ENCODE results near the gene TNFRSF8. TPM values are rescaled to one million over a fixed set of nuclear protein-coding genes. Genes with fewer than 3 reads are reported as not detected.

The TNFRSF8 gene
- total RNA-seq, 1 donor from 2014 or later: 0.52 TPM

GRCh38 chr1:12151465-12151864 is 88.4 kb downstream of the TNFRSF8 start:
- no peaks in the 10 kb centered on the region for H3K36me3 ChIP-seq (ENCODE audit: control insufficient read depth in 3 of 3, insufficient read depth in 3 of 3, low read length in 3 of 3)

GRCh38 chr1:12152113-12152891 is 89.2 kb downstream of the TNFRSF8 start:
- Histone ChIP-seq H3K9me3 (ENCODE audit: control insufficient read depth in 3 of 3, low read length in 3 of 3) (no peaks in the 10 kb centered on the region), H3K4me1 (ENCODE audit: control insufficient read depth in 3 of 3, insufficient read depth in 3 of 3, low read length in 3 of 3) (peaks cover 22 to 33% (median 25%) of the 10 kb centered on the region in 3 donors), H3K4me3 (ENCODE audit: low read length in 3 of 3) (no peak overlapping the region), H3K9ac (ENCODE audit: low read depth in 1 of 3, low read length in 3 of 3) (no peak overlapping the region), H3K27ac (ENCODE audit: low read depth, low read length) (peak overlapping the region; percentile 72), H3K36me3 (ENCODE audit: control insufficient read depth in 3 of 3, insufficient read depth in 3 of 3, low read length in 3 of 3) (no peaks in the 10 kb centered on the region), H3K27me3 (ENCODE audit: control insufficient read depth in 3 of 3, insufficient read depth in 3 of 3, low read length in 3 of 3) (no peaks in the 10 kb centered on the region)

More at GRCh38 chr1:12151465-12151864, 88.4 kb downstream of the TNFRSF8 start:
- H3K9me3 ChIP-seq (ENCODE audit: control insufficient read depth in 3 of 3, low read length in 3 of 3): no peaks in the 10 kb centered on the region
- no peak overlapping the region for H3K9ac ChIP-seq (ENCODE audit: low read depth in 1 of 3, low read length in 3 of 3)
- no peak overlapping the region for H3K4me3 ChIP-seq (ENCODE audit: low read length in 3 of 3)
- no peaks in the 10 kb centered on the region for H3K27me3 ChIP-seq (ENCODE audit: control insufficient read depth in 3 of 3, insufficient read depth in 3 of 3, low read length in 3 of 3)
- peak overlapping the region; percentile 22 for H3K27ac ChIP-seq (ENCODE audit: low read depth, low read length)
- H3K4me1 ChIP-seq (ENCODE audit: control insufficient read depth in 3 of 3, insufficient read depth in 3 of 3, low read length in 3 of 3): peaks cover 26 to 39% (median 28%) of the 10 kb centered on the region in 3 donors

- Histone ChIP-seq H3K4me3 (ENCODE audit: low read length in 3 of 3) (no peak overlapping the region), H3K27ac (ENCODE audit: low read depth, low read length) (peak overlapping the region; percentile 72), H3K4me1 (ENCODE audit: control insufficient read depth in 3 of 3, insufficient read depth in 3 of 3, low read length in 3 of 3) (peaks cover 14 to 29% (median 19%) of the 10 kb centered on the region in 3 donors), H3K9me3 (ENCODE audit: control insufficient read depth in 3 of 3, low read length in 3 of 3) (no peaks in the 10 kb centered on the region), H3K27me3 (ENCODE audit: control insufficient read depth in 3 of 3, insufficient read depth in 3 of 3, low read length in 3 of 3) (no peaks in the 10 kb centered on the region), H3K36me3 (ENCODE audit: control insufficient read depth in 3 of 3, insufficient read depth in 3 of 3, low read length in 3 of 3) (no peaks in the 10 kb centered on the region), H3K9ac (ENCODE audit: low read depth in 1 of 3, low read length in 3 of 3) (no peak overlapping the region)
Observed at GRCh38 chr1:12153181-12153785, 90.2 kb downstream of the TNFRSF8 start.

- Histone ChIP-seq H3K4me1 (ENCODE audit: control insufficient read depth in 3 of 3, insufficient read depth in 3 of 3, low read length in 3 of 3) (peaks cover 13 to 29% (median 14%) of the 10 kb centered on the region in 3 donors), H3K9me3 (ENCODE audit: control insufficient read depth in 3 of 3, low read length in 3 of 3) (no peaks in the 10 kb centered on the region), H3K9ac (ENCODE audit: low read depth in 1 of 3, low read length in 3 of 3) (no peak overlapping the region), H3K36me3 (ENCODE audit: control insufficient read depth in 3 of 3, insufficient read depth in 3 of 3, low read length in 3 of 3) (no peaks in the 10 kb centered on the region), H3K4me3 (ENCODE audit: low read length in 3 of 3) (no peak overlapping the region), H3K27me3 (ENCODE audit: control insufficient read depth in 3 of 3, insufficient read depth in 3 of 3, low read length in 3 of 3) (no peaks in the 10 kb centered on the region), H3K27ac (ENCODE audit: low read depth, low read length) (no peak overlapping the region)
Observed at GRCh38 chr1:12155328-12155727, 92.2 kb downstream of the TNFRSF8 start.

GRCh38 chr1:12157366-12158231 is 94.5 kb downstream of the TNFRSF8 start:
- Histone ChIP-seq H3K36me3 (ENCODE audit: control insufficient read depth in 3 of 3, insufficient read depth in 3 of 3, low read length in 3 of 3) (no peaks in the 10 kb centered on the region), H3K4me3 (ENCODE audit: low read length in 3 of 3) (no peak overlapping the region), H3K27me3 (ENCODE audit: control insufficient read depth in 3 of 3, insufficient read depth in 3 of 3, low read length in 3 of 3) (no peaks in the 10 kb centered on the region), H3K27ac (ENCODE audit: low read depth, low read length) (no peak overlapping the region), H3K4me1 (ENCODE audit: control insufficient read depth in 3 of 3, insufficient read depth in 3 of 3, low read length in 3 of 3) (peaks cover 24 to 31% (median 29%) of the 10 kb centered on the region in 3 donors), H3K9ac (ENCODE audit: low read depth in 1 of 3, low read length in 3 of 3) (no peak overlapping the region), H3K9me3 (ENCODE audit: control insufficient read depth in 3 of 3, low read length in 3 of 3) (no peaks in the 10 kb centered on the region)

GRCh38 chr1:12158357-12159092 is 95.4 kb downstream of the TNFRSF8 start:
- H3K9me3 ChIP-seq (ENCODE audit: control insufficient read depth in 3 of 3, low read length in 3 of 3): no peaks in the 10 kb centered on the region
- H3K4me1 ChIP-seq (ENCODE audit: control insufficient read depth in 3 of 3, insufficient read depth in 3 of 3, low read length in 3 of 3): peaks cover 20 to 31% (median 25%) of the 10 kb centered on the region in 3 donors
- no peaks in the 10 kb centered on the region for H3K27me3 ChIP-seq (ENCODE audit: control insufficient read depth in 3 of 3, insufficient read depth in 3 of 3, low read length in 3 of 3)
- no peak overlapping the region for H3K27ac ChIP-seq (ENCODE audit: low read depth, low read length)
- H3K9ac ChIP-seq (ENCODE audit: low read depth in 1 of 3, low read length in 3 of 3): no peak overlapping the region
- H3K4me3 ChIP-seq (ENCODE audit: low read length in 3 of 3): no peak overlapping the region
- no peaks in the 10 kb centered on the region for H3K36me3 ChIP-seq (ENCODE audit: control insufficient read depth in 3 of 3, insufficient read depth in 3 of 3, low read length in 3 of 3)

- Histone ChIP-seq H3K27ac (ENCODE audit: low read depth, low read length) (no peak overlapping the region), H3K27me3 (ENCODE audit: control insufficient read depth in 3 of 3, insufficient read depth in 3 of 3, low read length in 3 of 3) (no peaks in the 10 kb centered on the region), H3K9me3 (ENCODE audit: control insufficient read depth in 3 of 3, low read length in 3 of 3) (no peaks in the 10 kb centered on the region), H3K36me3 (ENCODE audit: control insufficient read depth in 3 of 3, insufficient read depth in 3 of 3, low read length in 3 of 3) (no peaks in the 10 kb centered on the region), H3K4me1 (ENCODE audit: control insufficient read depth in 3 of 3, insufficient read depth in 3 of 3, low read length in 3 of 3) (peaks cover 19 to 33% (median 25%) of the 10 kb centered on the region in 3 donors), H3K4me3 (ENCODE audit: low read length in 3 of 3) (no peak overlapping the region), H3K9ac (ENCODE audit: low read depth in 1 of 3, low read length in 3 of 3) (no peak overlapping the region)
Observed at GRCh38 chr1:12159816-12160215, 96.7 kb downstream of the TNFRSF8 start.

GRCh38 chr1:12161324-12161661 is 98.2 kb downstream of the TNFRSF8 start:
- Histone ChIP-seq H3K9me3 (ENCODE audit: control insufficient read depth in 3 of 3, low read length in 3 of 3) (no peaks in the 10 kb centered on the region), H3K9ac (ENCODE audit: low read depth in 1 of 3, low read length in 3 of 3) (peak overlapping the region in 1 of 3 donors; percentile 33), H3K27ac (ENCODE audit: low read depth, low read length) (peak overlapping the region; percentile 70), H3K36me3 (ENCODE audit: control insufficient read depth in 3 of 3, insufficient read depth in 3 of 3, low read length in 3 of 3) (no peaks in the 10 kb centered on the region), H3K4me1 (ENCODE audit: control insufficient read depth in 3 of 3, insufficient read depth in 3 of 3, low read length in 3 of 3) (peaks cover 19 to 33% (median 26%) of the 10 kb centered on the region in 3 donors), H3K27me3 (ENCODE audit: control insufficient read depth in 3 of 3, insufficient read depth in 3 of 3, low read length in 3 of 3) (no peaks in the 10 kb centered on the region), H3K4me3 (ENCODE audit: low read length in 3 of 3) (peak overlapping the region in 1 of 3 donors; percentile 45)

GRCh38 chr1:12161662-12162458 is 98.8 kb downstream of the TNFRSF8 start:
- H3K27ac ChIP-seq (ENCODE audit: low read depth, low read length): peak overlapping the region; percentile 70
- H3K36me3 ChIP-seq (ENCODE audit: control insufficient read depth in 3 of 3, insufficient read depth in 3 of 3, low read length in 3 of 3): no peaks in the 10 kb centered on the region
- H3K27me3 ChIP-seq (ENCODE audit: control insufficient read depth in 3 of 3, insufficient read depth in 3 of 3, low read length in 3 of 3): no peaks in the 10 kb centered on the region
- H3K9ac ChIP-seq (ENCODE audit: low read depth in 1 of 3, low read length in 3 of 3): peak overlapping the region; percentile 10 to 57 (median 55)
- peak overlapping the region in 2 of 3 donors; percentile 45 to 48 for H3K4me3 ChIP-seq (ENCODE audit: low read length in 3 of 3)
- peaks cover 19 to 36% (median 29%) of the 10 kb centered on the region in 3 donors for H3K4me1 ChIP-seq (ENCODE audit: control insufficient read depth in 3 of 3, insufficient read depth in 3 of 3, low read length in 3 of 3)
- H3K9me3 ChIP-seq (ENCODE audit: control insufficient read depth in 3 of 3, low read length in 3 of 3): no peaks in the 10 kb centered on the region
